HEK293 (cell line): ENCODE measurements around the gene LRRC47.

Source experiments
- GFI1B ChIP-seq: fragments of 450-650 bp; formaldehyde crosslinking; IDR thresholded peaks from 2 replicates; pipeline ENCODE4 v1.5.1; 2016; ENCODE audit warnings: missing biosample characterization, missing genetic modification characterization
- GLIS1 ChIP-seq: fragments of 450-650 bp; formaldehyde crosslinking; IDR thresholded peaks from 2 replicates; pipeline ENCODE4 v1.5.1; 2016; ENCODE audit warnings: missing biosample characterization, missing genetic modification characterization
- MEIS1 ChIP-seq: sonication (generic); formaldehyde crosslinking; IDR thresholded peaks from 2 replicates; pipeline ENCODE4 v1.8.1; 2022; ENCODE audit warnings: missing genetic modification reagents, mild to moderate bottlenecking, borderline replicate concordance
- SP2 ChIP-seq: fragments of 450-650 bp; formaldehyde crosslinking; IDR thresholded peaks from 2 replicates; pipeline ENCODE4 v1.5.1; 2016; ENCODE audit warnings: missing biosample characterization, missing genetic modification characterization
- ZBTB7A ChIP-seq: fragments of 450-650 bp; formaldehyde crosslinking; IDR thresholded peaks from 2 replicates; pipeline ENCODE4 v1.5.1; 2016; ENCODE audit warnings: low read depth, missing biosample characterization, missing genetic modification characterization
- ZFP3 ChIP-seq: fragments of 450-650 bp; formaldehyde crosslinking; IDR thresholded peaks from 2 replicates; pipeline ENCODE4 v1.5.1; 2016; ENCODE audit warnings: low read depth, missing biosample characterization, missing genetic modification characterization
- ZNF10 ChIP-seq: fragments of 450-650 bp; formaldehyde crosslinking; IDR thresholded peaks from 2 replicates; pipeline ENCODE4 v1.5.1; 2017; ENCODE audit warnings: missing biosample characterization, missing genetic modification characterization
- ZNF140 ChIP-seq: fragments of 450-650 bp; formaldehyde crosslinking; IDR thresholded peaks from 2 replicates; pipeline ENCODE4 v1.5.1; 2016; ENCODE audit warnings: missing biosample characterization, missing genetic modification characterization
- ZNF221 ChIP-seq: fragments of 450-650 bp; formaldehyde crosslinking; IDR thresholded peaks from 2 replicates; pipeline ENCODE4 v1.5.1; 2017; ENCODE audit warnings: missing biosample characterization, missing genetic modification characterization, borderline replicate concordance
- ZNF24 ChIP-seq: fragments of 450-650 bp; formaldehyde crosslinking; IDR thresholded peaks from 2 replicates; pipeline ENCODE4 v1.5.1; 2016; ENCODE audit warnings: missing biosample characterization, missing genetic modification characterization
- ZNF311 ChIP-seq: fragments of 450-650 bp; formaldehyde crosslinking; IDR thresholded peaks from 2 replicates; pipeline ENCODE4 v1.5.1; 2017; ENCODE audit warnings: missing biosample characterization, missing genetic modification characterization, borderline replicate concordance
- ZNF529 ChIP-seq: fragments of 450-650 bp; formaldehyde crosslinking; IDR thresholded peaks from 2 replicates; pipeline ENCODE4 v1.5.1; 2017; ENCODE audit warnings: missing genetic modification characterization, missing biosample characterization; ENCODE audit not compliant: insufficient replicate concordance
- ZNF530 ChIP-seq: fragments of 450-650 bp; formaldehyde crosslinking; IDR thresholded peaks from 2 replicates; pipeline ENCODE4 v1.5.1; 2016; ENCODE audit warnings: low read depth, missing biosample characterization, missing genetic modification characterization
- ZNF548 ChIP-seq: fragments of 450-650 bp; formaldehyde crosslinking; IDR thresholded peaks from 2 replicates; pipeline ENCODE4 v1.5.1; 2016; ENCODE audit warnings: missing biosample characterization, missing genetic modification characterization
- ZNF549 ChIP-seq: fragments of 450-650 bp; IDR thresholded peaks from 2 replicates; pipeline ENCODE4 v1.5.1; 2018; ENCODE audit warnings: missing biosample characterization, missing genetic modification characterization, mild to moderate bottlenecking, inconsistent platforms, moderate library complexity
- ZNF585B ChIP-seq: fragments of 450-650 bp; formaldehyde crosslinking; IDR thresholded peaks from 2 replicates; pipeline ENCODE4 v1.5.1; 2016; ENCODE audit warnings: missing biosample characterization, missing genetic modification characterization
- ZNF629 ChIP-seq: fragments of 450-650 bp; formaldehyde crosslinking; IDR thresholded peaks from 2 replicates; pipeline ENCODE4 v1.5.1; 2017; ENCODE audit warnings: missing biosample characterization, missing genetic modification characterization
- ZNF658 ChIP-seq: fragments of 450-650 bp; formaldehyde crosslinking; IDR thresholded peaks from 2 replicates; pipeline ENCODE4; 2016; ENCODE audit warnings: missing biosample characterization, missing genetic modification characterization
- ZNF785 ChIP-seq: fragments of 450-650 bp; formaldehyde crosslinking; IDR thresholded peaks from 2 replicates; pipeline ENCODE4 v1.5.1; 2016; ENCODE audit warnings: missing biosample characterization, missing genetic modification characterization
- TF ChIP-seq, protein P1 (sequence below): fragments of 450-650 bp; formaldehyde crosslinking; conservative IDR thresholded peaks from 2 replicates; pipeline ENCODE4 v1.5.1; 2016; ENCODE audit warnings: low read depth, missing biosample characterization, missing genetic modification characterization
- TF ChIP-seq, protein P2 (sequence below): fragments of 450-650 bp; formaldehyde crosslinking; IDR thresholded peaks from 2 replicates; pipeline ENCODE4 v1.5.1; 2016; ENCODE audit warnings: missing biosample characterization, missing genetic modification characterization
- TF ChIP-seq, protein P3 (sequence below): fragments of 450-650 bp; formaldehyde crosslinking; conservative IDR thresholded peaks from 2 replicates; pipeline ENCODE4 v1.5.1; 2016; ENCODE audit warnings: low read depth, missing biosample characterization, missing genetic modification characterization
- TF ChIP-seq, protein P4 (sequence below): fragments of 450-650 bp; formaldehyde crosslinking; IDR thresholded peaks from 2 replicates; pipeline ENCODE4 v1.5.1; 2017; ENCODE audit warnings: missing biosample characterization, missing genetic modification characterization
- TF ChIP-seq, protein P5 (sequence below): fragments of 450-650 bp; formaldehyde crosslinking; IDR thresholded peaks from 2 replicates; pipeline ENCODE4 v1.5.1; 2016; ENCODE audit warnings: missing biosample characterization, missing genetic modification characterization

The LRRC47 gene

DNA sequence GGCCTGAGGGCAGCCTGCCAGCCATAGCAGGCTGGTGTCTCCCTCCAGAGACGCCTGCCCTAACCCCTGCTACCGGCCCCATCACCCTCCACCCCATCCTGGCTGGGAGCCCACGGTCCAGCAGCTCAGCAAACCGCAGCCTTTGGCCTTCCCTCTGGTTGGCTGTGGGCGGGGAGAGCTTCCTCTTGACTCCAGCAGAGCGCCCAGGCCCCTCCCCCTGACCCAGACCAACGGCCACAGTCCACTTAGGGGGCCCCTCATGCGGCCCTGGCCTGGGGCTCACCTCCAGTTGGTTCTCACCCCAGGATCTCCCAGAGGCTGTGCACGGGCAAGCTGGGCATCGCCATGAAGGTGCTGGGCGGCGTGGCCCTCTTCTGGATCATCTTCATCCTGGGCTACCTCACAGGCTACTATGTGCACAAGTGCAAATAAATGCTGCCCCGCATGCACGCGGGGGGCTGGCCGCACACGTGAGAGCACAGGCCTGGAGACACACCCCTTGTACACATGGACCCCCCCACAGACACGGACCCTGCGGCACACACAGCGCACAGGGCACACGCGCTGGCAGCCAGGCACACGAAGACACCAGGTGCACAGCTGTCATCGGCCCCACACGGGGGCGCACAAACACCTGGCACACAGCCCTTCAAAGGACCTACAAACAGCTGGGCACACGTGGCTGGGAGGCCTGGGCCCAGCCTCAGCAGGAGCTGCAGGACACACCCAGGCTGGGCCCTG lies 20.6 kb downstream of the LRRC47 start (continued):
- TF ChIP-seq, protein P1, sequence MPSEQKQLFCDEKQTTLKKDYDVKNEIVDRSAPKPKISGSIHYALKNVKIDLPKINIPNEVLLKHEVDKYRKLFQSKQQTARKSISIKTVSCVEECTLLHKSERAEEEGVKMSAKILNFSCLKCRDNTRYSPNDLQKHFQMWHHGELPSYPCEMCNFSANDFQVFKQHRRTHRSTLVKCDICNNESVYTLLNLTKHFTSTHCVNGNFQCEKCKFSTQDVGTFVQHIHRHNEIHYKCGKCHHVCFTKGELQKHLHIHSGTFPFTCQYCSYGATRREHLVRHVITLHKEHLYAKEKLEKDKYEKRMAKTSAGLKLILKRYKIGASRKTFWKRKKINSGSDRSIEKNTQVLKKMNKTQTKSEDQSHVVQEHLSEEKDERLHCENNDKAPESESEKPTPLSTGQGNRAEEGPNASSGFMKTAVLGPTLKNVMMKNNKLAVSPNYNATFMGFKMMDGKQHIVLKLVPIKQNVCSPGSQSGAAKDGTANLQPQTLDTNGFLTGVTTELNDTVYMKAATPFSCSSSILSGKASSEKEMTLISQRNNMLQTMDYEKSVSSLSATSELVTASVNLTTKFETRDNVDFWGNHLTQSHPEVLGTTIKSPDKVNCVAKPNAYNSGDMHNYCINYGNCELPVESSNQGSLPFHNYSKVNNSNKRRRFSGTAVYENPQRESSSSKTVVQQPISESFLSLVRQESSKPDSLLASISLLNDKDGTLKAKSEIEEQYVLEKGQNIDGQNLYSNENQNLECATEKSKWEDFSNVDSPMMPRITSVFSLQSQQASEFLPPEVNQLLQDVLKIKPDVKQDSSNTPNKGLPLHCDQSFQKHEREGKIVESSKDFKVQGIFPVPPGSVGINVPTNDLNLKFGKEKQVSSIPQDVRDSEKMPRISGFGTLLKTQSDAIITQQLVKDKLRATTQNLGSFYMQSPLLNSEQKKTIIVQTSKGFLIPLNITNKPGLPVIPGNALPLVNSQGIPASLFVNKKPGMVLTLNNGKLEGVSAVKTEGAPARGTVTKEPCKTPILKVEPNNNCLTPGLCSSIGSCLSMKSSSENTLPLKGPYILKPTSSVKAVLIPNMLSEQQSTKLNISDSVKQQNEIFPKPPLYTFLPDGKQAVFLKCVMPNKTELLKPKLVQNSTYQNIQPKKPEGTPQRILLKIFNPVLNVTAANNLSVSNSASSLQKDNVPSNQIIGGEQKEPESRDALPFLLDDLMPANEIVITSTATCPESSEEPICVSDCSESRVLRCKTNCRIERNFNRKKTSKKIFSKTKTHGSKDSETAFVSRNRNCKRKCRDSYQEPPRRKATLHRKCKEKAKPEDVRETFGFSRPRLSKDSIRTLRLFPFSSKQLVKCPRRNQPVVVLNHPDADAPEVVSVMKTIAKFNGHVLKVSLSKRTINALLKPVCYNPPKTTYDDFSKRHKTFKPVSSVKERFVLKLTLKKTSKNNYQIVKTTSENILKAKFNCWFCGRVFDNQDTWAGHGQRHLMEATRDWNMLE (tag by site-specific recombination) = no peak
- TF ChIP-seq ZNF221 (tag by site-specific recombination) (no peak), ZNF140 (tag by site-specific recombination) (no peak), GLIS1 (tag by site-specific recombination) (peak; percentile 73), ZNF658 (tag by site-specific recombination) (no peak), ZBTB7A (no peak), ZNF10 (tag by site-specific recombination) (peak; percentile 97), ZNF311 (tag by site-specific recombination) (no peak), SP2 (no peak), ZNF549 (tag by site-specific recombination) (no peak), ZNF529 (no peak), ZFP3 (tag by site-specific recombination) (no peak), MEIS1 (CRISPR knock-in tag) (no peak), GFI1B (tag by site-specific recombination) (no peak), ZNF785 (tag by site-specific recombination) (no peak), ZNF530 (tag by site-specific recombination) (no peak), ZNF548 (tag by site-specific recombination) (no peak), ZNF24 (no peak), ZNF629 (no peak), ZNF585B (tag by site-specific recombination) (no peak)
- TF ChIP-seq, protein P2, sequence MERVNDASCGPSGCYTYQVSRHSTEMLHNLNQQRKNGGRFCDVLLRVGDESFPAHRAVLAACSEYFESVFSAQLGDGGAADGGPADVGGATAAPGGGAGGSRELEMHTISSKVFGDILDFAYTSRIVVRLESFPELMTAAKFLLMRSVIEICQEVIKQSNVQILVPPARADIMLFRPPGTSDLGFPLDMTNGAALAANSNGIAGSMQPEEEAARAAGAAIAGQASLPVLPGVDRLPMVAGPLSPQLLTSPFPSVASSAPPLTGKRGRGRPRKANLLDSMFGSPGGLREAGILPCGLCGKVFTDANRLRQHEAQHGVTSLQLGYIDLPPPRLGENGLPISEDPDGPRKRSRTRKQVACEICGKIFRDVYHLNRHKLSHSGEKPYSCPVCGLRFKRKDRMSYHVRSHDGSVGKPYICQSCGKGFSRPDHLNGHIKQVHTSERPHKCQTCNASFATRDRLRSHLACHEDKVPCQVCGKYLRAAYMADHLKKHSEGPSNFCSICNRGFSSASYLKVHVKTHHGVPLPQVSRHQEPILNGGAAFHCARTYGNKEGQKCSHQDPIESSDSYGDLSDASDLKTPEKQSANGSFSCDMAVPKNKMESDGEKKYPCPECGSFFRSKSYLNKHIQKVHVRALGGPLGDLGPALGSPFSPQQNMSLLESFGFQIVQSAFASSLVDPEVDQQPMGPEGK (tag by site-specific recombination) = peak; percentile 73
- TF ChIP-seq, protein P3, sequence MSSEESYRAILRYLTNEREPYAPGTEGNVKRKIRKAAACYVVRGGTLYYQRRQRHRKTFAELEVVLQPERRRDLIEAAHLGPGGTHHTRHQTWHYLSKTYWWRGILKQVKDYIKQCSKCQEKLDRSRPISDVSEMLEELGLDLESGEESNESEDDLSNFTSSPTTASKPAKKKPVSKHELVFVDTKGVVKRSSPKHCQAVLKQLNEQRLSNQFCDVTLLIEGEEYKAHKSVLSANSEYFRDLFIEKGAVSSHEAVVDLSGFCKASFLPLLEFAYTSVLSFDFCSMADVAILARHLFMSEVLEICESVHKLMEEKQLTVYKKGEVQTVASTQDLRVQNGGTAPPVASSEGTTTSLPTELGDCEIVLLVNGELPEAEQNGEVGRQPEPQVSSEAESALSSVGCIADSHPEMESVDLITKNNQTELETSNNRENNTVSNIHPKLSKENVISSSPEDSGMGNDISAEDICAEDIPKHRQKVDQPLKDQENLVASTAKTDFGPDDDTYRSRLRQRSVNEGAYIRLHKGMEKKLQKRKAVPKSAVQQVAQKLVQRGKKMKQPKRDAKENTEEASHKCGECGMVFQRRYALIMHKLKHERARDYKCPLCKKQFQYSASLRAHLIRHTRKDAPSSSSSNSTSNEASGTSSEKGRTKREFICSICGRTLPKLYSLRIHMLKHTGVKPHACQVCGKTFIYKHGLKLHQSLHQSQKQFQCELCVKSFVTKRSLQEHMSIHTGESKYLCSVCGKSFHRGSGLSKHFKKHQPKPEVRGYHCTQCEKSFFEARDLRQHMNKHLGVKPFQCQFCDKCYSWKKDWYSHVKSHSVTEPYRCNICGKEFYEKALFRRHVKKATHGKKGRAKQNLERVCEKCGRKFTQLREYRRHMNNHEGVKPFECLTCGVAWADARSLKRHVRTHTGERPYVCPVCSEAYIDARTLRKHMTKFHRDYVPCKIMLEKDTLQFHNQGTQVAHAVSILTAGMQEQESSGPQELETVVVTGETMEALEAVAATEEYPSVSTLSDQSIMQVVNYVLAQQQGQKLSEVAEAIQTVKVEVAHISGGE (tag by site-specific recombination) = no peak
- TF ChIP-seq, protein P4, sequence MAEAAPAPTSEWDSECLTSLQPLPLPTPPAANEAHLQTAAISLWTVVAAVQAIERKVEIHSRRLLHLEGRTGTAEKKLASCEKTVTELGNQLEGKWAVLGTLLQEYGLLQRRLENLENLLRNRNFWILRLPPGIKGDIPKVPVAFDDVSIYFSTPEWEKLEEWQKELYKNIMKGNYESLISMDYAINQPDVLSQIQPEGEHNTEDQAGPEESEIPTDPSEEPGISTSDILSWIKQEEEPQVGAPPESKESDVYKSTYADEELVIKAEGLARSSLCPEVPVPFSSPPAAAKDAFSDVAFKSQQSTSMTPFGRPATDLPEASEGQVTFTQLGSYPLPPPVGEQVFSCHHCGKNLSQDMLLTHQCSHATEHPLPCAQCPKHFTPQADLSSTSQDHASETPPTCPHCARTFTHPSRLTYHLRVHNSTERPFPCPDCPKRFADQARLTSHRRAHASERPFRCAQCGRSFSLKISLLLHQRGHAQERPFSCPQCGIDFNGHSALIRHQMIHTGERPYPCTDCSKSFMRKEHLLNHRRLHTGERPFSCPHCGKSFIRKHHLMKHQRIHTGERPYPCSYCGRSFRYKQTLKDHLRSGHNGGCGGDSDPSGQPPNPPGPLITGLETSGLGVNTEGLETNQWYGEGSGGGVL (tag by site-specific recombination) = no peak
- TF ChIP-seq, protein P5, sequence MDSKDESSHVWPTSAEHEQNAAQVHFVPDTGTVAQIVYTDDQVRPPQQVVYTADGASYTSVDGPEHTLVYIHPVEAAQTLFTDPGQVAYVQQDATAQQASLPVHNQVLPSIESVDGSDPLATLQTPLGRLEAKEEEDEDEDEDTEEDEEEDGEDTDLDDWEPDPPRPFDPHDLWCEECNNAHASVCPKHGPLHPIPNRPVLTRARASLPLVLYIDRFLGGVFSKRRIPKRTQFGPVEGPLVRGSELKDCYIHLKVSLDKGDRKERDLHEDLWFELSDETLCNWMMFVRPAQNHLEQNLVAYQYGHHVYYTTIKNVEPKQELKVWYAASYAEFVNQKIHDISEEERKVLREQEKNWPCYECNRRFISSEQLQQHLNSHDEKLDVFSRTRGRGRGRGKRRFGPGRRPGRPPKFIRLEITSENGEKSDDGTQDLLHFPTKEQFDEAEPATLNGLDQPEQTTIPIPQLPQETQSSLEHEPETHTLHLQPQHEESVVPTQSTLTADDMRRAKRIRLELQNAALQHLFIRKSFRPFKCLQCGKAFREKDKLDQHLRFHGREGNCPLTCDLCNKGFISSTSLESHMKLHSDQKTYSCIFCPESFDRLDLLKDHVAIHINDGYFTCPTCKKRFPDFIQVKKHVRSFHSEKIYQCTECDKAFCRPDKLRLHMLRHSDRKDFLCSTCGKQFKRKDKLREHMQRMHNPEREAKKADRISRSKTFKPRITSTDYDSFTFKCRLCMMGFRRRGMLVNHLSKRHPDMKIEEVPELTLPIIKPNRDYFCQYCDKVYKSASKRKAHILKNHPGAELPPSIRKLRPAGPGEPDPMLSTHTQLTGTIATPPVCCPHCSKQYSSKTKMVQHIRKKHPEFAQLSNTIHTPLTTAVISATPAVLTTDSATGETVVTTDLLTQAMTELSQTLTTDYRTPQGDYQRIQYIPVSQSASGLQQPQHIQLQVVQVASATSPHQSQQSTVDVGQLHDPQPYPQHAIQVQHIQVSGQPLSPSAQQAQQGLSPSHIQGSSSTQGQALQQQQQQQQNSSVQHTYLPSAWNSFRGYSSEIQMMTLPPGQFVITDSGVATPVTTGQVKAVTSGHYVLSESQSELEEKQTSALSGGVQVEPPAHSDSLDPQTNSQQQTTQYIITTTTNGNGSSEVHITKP = no peak
